CD4-positive, alpha-beta memory T cell (primary cell): Measurements from ENCODE around the gene DDX42. TPM values are rescaled to one million over a fixed set of nuclear protein-coding genes. Genes with fewer than 3 reads are reported as not detected.

ENCODE experiments used
- CTCF ChIA-PET: fragments of 350-600 bp; sonication (Branson Sonifier 250); formaldehyde crosslinking; loops from one replicate; lab custom pipeline; 2021; ENCODE audit warnings: inconsistent platforms; ENCODE audit not compliant: partially characterized antibody; lab: Charles Lee
- POLR2A ChIA-PET: fragments of 350-600 bp; sonication (Branson Sonifier 250); formaldehyde crosslinking; loops from one replicate; lab custom pipeline; 2021; ENCODE audit not compliant: partially characterized antibody; lab: Charles Lee
- DNase-seq, 5 donors: peaks; one replicate each; pipeline versions ENCODE4 v3.0.0 to v3.0.0-alpha.2; 2020 to 2022; ENCODE audit warnings: mixed read lengths in 1 of 5
- H3K27ac ChIP-seq: one replicate; pipeline ENCODE4 v1.7.0; 2013; ENCODE audit warnings: low read depth, low read length
- H3K27me3 ChIP-seq: 2 replicates; pipeline ENCODE4 v1.7.0; 2013; ENCODE audit warnings: mild to moderate bottlenecking, low read length, moderate library complexity; ENCODE audit not compliant: insufficient read depth
- H3K36me3 ChIP-seq: 2 replicates; pipeline ENCODE4 v1.7.0; 2013; ENCODE audit warnings: mild to moderate bottlenecking, low read length, moderate library complexity; ENCODE audit not compliant: insufficient read depth
- H3K4me1 ChIP-seq: 2 replicates; pipeline ENCODE4 v1.7.0; 2013; ENCODE audit warnings: mild to moderate bottlenecking, low read length, moderate library complexity; ENCODE audit not compliant: insufficient read depth
- H3K4me3 ChIP-seq, 2 donors: one replicate each; pipeline ENCODE4 v1.7.0; 2013; ENCODE audit warnings: low read length in 2 of 2, mild to moderate bottlenecking in 1 of 2
- H3K9me3 ChIP-seq, 2 donors: one replicate each; pipeline ENCODE4 v1.7.0; 2013; ENCODE audit warnings: low read length in 2 of 2, control low read depth in 1 of 2; ENCODE audit not compliant: control insufficient read depth in 1 of 2
- H3K27ac Mint-ChIP-seq, 7 donors: one replicate each; pipeline ENCODE4 v1.8.0; 2020 to 2021; ENCODE audit warnings: mixed read lengths in 7 of 7, mild to moderate bottlenecking in 6 of 7, inconsistent platforms in 3 of 7, moderate library complexity in 3 of 7
- H3K27me3 Mint-ChIP-seq, 2 donors: one replicate each; pipeline ENCODE4 v1.8.0; 2020 to 2021; ENCODE audit warnings: mixed read lengths in 2 of 2
- H3K36me3 Mint-ChIP-seq, 2 donors: one replicate each; pipeline ENCODE4 v1.8.0; 2020 to 2021; ENCODE audit warnings: mixed read lengths in 2 of 2, inconsistent platforms in 1 of 2, mild to moderate bottlenecking in 1 of 2
- H3K4me1 Mint-ChIP-seq, 4 donors: one replicate each; pipeline ENCODE4 v1.8.0; 2020 to 2021; ENCODE audit warnings: mixed read lengths in 4 of 4, mild to moderate bottlenecking in 1 of 4
- H3K4me3 Mint-ChIP-seq, 8 donors: one replicate each; pipeline ENCODE4 v1.8.0; 2020 to 2021; ENCODE audit warnings: mixed read lengths in 8 of 8, mild to moderate bottlenecking in 7 of 8, moderate library complexity in 6 of 8, inconsistent platforms in 3 of 8
- H3K9me3 Mint-ChIP-seq, 8 donors: one replicate each; pipeline ENCODE4 v1.8.0; 2020 to 2021; ENCODE audit warnings: mixed read lengths in 8 of 8, mild to moderate bottlenecking in 5 of 8, inconsistent platforms in 3 of 8, moderate library complexity in 1 of 8
- intact Hi-C: fragments of 100-400 bp; cut with micrococcal nuclease; formaldehyde crosslinking; loops from one replicate; pipeline ENCODE4 v1.15.1; 2023
- polyA plus RNA-seq, 2 donors: library from polyadenylated mRNA; unstranded; fragments of 300-500 nt; fragmentation: Illumina TruSeq; gene quantifications; one replicate each; pipeline ENCODE4 v1.2.3, GENCODE V29; 2021
- total RNA-seq, 2 experiments: library from RNA; stranded (reverse); gene quantifications; one replicate each; pipeline ENCODE4 v1.2.3, GENCODE V29; 2021

The DDX42 gene
- total and polyA plus RNA-seq, 4 experiments from 2014 or later: 6.9 to 183 (median 96.2) TPM

DNA sequence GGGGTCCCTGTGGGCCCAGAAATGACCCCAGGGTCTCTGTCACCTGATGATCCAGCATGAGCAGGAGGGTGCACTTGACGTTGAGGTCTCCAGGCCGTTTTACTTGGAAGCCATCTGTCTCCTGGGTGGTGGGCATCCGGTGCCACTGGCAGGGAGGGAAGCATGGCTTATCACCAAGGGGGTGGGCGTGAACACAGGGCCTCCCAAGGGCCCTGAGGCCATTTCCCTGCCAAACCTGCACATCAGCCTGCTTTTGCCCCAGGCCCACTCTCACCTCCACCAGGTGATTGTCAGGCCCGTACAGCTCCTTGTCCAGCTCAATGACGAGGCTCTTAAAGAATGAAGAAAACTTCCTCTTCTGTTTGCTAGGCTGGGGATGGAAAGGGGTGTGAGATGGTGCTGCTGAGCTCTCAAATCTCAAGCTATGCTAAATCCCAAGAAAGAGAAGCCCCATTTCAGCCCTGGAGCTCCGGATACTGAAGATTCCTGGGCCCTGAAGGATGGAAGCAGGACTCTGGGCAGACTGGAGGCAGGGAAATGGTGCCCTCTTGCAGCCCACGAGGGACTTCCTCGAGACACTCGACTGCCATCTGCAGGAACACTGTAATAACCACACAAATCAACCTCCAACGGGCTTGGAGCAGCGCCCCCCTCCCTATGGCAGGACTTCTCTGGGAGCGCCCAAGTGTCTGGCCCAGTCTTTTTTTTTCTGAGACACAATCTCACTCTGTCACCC, 60.6 kb downstream of the DDX42 start:
- CTCF ChIA-PET: interaction anchor here (0.7 to 3.0 kb wide), 14 partner anchors 8 to 409 kb away, joined by 3 to 12 read pairs (median 4); no protein-coding TSS in a partner anchor
- Histone ChIP-seq H3K27ac (no peak overlapping the region), H3K4me3 (no peak overlapping the region), H3K27me3 (no peaks in the 10 kb centered on the region), H3K4me1 (peaks cover 69% of the 10 kb centered on the region), H3K9me3 (no peaks in the 10 kb centered on the region), H3K36me3 (peaks cover 71% of the 10 kb centered on the region)
- intact Hi-C loops: loop anchor here (1.0 kb wide), 1 partner anchor 136 kb away; no protein-coding TSS in a partner anchor
- H3K4me3 Mint-ChIP-seq: peak overlapping the region in 1 of 8 donors; percentile 23
- H3K27ac Mint-ChIP-seq: peak overlapping the region; percentile 75 to 89 (median 83)
- DNase-seq: peak; percentile 51 to 82 (median 62)
- H3K36me3 Mint-ChIP-seq: peaks cover 39 to 74% of the 10 kb centered on the region in 2 donors
- H3K9me3 Mint-ChIP-seq: no peaks in the 10 kb centered on the region
- H3K4me1 Mint-ChIP-seq: peaks cover 34 to 71% (median 49%) of the 10 kb centered on the region in 4 donors
- no peaks in the 10 kb centered on the region for H3K27me3 Mint-ChIP-seq
- POLR2A ChIA-PET: interaction anchor here (1.2 to 12.7 kb wide), 7 partner anchors 7 to 138 kb away, joined by 3 to 129 read pairs (median 6); partner anchors contain the start of genes DDX42, LIMD2 and SMARCD2

GRCh38 chr17:63835167-63835720, 61.3 kb downstream of the DDX42 start:
- no peak overlapping the region for H3K4me3 ChIP-seq
- no peaks in the 10 kb centered on the region for H3K9me3 ChIP-seq
- Mint-ChIP-seq H3K4me3 (no peak overlapping the region), H3K4me1 (peaks cover 29 to 66% (median 44%) of the 10 kb centered on the region in 4 donors), H3K27ac (peak overlapping the region in 6 of 7 donors; percentile 70 to 89 (median 82)), H3K9me3 (no peaks in the 10 kb centered on the region), H3K27me3 (no peaks in the 10 kb centered on the region), H3K36me3 (peaks cover 33 to 67% of the 10 kb centered on the region in 2 donors)
- no peak overlapping the region for H3K27ac ChIP-seq
- intact Hi-C loops: loop anchor here (1.0 kb wide), 1 partner anchor 137 kb away; no protein-coding TSS in a partner anchor
- ChIA-PET POLR2A (interaction anchor here (0.7 to 12.7 kb wide), 7 partner anchors 9 to 185 kb away, joined by 3 to 129 read pairs (median 5); partner anchors contain the start of genes DDX42, LIMD2 and SMARCD2), CTCF (interaction anchor here (0.7 to 3.0 kb wide), 11 partner anchors 8 to 409 kb away, joined by 3 to 12 read pairs (median 4); no protein-coding TSS in a partner anchor)
- H3K36me3 ChIP-seq: peaks cover 64% of the 10 kb centered on the region
- H3K4me1 ChIP-seq: peaks cover 69% of the 10 kb centered on the region
- no peak for DNase-seq
- H3K27me3 ChIP-seq: no peaks in the 10 kb centered on the region

DNA sequence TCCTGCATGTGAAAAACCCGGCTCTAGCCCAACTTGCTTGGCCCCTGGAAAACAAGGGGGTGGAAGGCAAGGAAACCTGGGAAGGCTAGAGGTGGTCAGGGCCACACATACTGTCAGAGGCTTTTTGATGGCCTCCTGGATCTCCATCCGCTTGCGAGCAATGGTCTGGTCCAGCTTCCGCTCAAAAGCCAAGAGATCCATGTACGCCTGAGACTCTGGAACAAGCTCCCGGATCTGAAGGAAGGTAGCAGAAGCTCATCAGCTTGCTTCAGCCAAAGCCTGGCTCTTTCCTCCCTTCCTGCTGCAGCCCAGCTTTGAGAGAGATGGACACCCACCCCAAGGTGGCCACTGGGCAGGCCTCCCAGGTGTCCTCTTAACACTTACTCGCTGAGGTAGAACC, 62.8 kb downstream of the DDX42 start:
- intact Hi-C loops: no loop called here
- DNase-seq: no peak
- no peaks in the 10 kb centered on the region for H3K27me3 ChIP-seq
- no peak overlapping the region for H3K4me3 ChIP-seq
- H3K4me1 Mint-ChIP-seq: peaks cover 29 to 66% (median 42%) of the 10 kb centered on the region in 4 donors
- H3K36me3 ChIP-seq: peaks cover 48% of the 10 kb centered on the region
- H3K27ac Mint-ChIP-seq: peak overlapping the region in 3 of 7 donors; percentile 46 to 71 (median 55)
- H3K27ac ChIP-seq: no peak overlapping the region
- no peaks in the 10 kb centered on the region for H3K9me3 ChIP-seq
- H3K27me3 Mint-ChIP-seq: no peaks in the 10 kb centered on the region
- CTCF ChIA-PET: interaction anchor here (1.1 to 1.5 kb wide), 2 partner anchors 9 to 138 kb away, joined by 3 read pairs; no protein-coding TSS in a partner anchor
- no peaks in the 10 kb centered on the region for H3K9me3 Mint-ChIP-seq
- H3K36me3 Mint-ChIP-seq: peaks cover 20 to 55% of the 10 kb centered on the region in 2 donors
- H3K4me1 ChIP-seq: peaks cover 69% of the 10 kb centered on the region
- POLR2A ChIA-PET: interaction anchor here (1.1 to 5.6 kb wide), 4 partner anchors 8 to 141 kb away, joined by 3 to 93 read pairs (median 4); partner anchors contain the start of genes DDX42, FTSJ3 and PSMC5
- no peak overlapping the region for H3K4me3 Mint-ChIP-seq

DNA sequence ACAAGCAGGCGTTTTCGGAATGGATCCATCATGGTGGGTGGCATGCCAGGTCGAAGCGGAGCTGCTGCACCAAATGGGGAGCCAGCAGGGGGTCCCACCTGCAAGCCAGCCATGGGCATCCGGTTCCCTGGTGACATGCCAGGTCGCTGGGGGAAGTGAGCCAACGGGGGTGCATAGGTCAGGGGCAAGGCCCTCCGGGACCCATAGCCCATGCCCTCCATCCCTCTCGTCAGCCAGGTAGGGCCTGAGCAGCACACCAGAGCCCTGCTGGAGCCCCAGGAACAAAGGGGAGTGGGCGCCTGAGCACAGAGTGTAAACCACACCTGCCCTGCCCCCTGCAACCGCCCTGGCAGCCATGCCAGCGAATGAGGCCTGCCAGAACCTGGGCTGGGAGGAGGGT, 63.5 kb downstream of the DDX42 start:
- H3K4me1 ChIP-seq: peaks cover 62% of the 10 kb centered on the region

DNA sequence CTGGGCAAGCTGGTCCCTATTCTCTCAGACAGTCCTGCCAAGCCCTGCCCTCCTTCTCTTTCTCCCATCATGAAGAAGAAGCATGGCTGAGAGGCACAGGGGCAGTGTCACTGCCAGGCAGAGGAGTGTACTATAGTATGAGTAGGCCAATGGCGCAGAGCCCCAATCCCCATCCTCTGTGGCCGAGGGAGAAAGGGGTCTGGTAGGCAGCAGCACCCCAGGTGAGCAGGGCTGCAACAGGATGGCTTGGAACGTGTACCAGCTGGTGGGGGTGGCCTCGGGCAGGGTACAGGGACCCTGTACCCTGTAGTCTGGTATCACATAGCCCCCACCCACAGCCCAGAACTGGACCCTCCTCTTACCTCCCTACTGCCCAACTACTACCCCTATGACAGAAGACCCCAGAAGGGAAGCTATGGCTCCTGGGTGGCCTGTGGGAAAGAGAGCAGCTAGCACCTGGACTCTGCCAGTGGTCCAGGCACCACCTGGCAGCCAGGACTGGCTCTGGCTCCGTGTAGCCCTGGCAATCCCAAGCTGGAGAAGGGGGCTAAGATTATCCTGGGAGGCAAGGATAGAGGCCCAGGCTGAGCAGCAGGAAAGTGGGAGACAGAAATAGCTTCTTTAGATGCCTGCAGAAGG, 64.1 kb downstream of the DDX42 start:
- H3K36me3 ChIP-seq: peaks cover 36% of the 10 kb centered on the region
- Mint-ChIP-seq H3K4me3 (peak overlapping the region in 3 of 8 donors; percentile 43 to 94 (median 61)), H3K36me3 (peaks cover 13 to 48% of the 10 kb centered on the region in 2 donors), H3K27me3 (no peaks in the 10 kb centered on the region), H3K4me1 (peaks cover 25 to 59% (median 40%) of the 10 kb centered on the region in 4 donors), H3K9me3 (no peaks in the 10 kb centered on the region), H3K27ac (peak overlapping the region in 4 of 7 donors; percentile 29 to 67 (median 42))
- no peaks in the 10 kb centered on the region for H3K9me3 ChIP-seq
- H3K27ac ChIP-seq: peak overlapping the region; percentile 24
- H3K4me3 ChIP-seq: no peak overlapping the region
- CTCF ChIA-PET: interaction anchor here (1.1 to 4.8 kb wide), 5 partner anchors 7 to 83 kb away, joined by 3 to 21 read pairs (median 5); no protein-coding TSS in a partner anchor
- no peak for DNase-seq
- H3K4me1 ChIP-seq: peaks cover 60% of the 10 kb centered on the region
- POLR2A ChIA-PET: interaction anchor here (0.8 to 8.8 kb wide), 9 partner anchors 9 to 307 kb away, joined by 3 to 93 read pairs (median 4); partner anchors contain the start of genes CCDC47, DDX42, FTSJ3 and PSMC5
- intact Hi-C loops: no loop called here
- H3K27me3 ChIP-seq: no peaks in the 10 kb centered on the region

More for the DNA sequence above, 63.5 kb downstream of the DDX42 start:
- intact Hi-C loops: no loop called here
- H3K27me3 ChIP-seq: no peaks in the 10 kb centered on the region
- H3K4me3 ChIP-seq: no peak overlapping the region
- H3K27ac ChIP-seq: no peak overlapping the region
- H3K36me3 ChIP-seq: peaks cover 42% of the 10 kb centered on the region
- CTCF ChIA-PET: interaction anchor here (1.1 to 4.8 kb wide), 3 partner anchors 7 to 139 kb away, joined by 3 to 21 read pairs (median 3); no protein-coding TSS in a partner anchor
- no peaks in the 10 kb centered on the region for H3K9me3 ChIP-seq
- Mint-ChIP-seq H3K27ac (peak overlapping the region in 2 of 7 donors; percentile 55 to 71), H3K4me3 (no peak overlapping the region), H3K4me1 (peaks cover 25 to 60% (median 38%) of the 10 kb centered on the region in 4 donors), H3K36me3 (peaks cover 13 to 51% of the 10 kb centered on the region in 2 donors), H3K27me3 (no peaks in the 10 kb centered on the region), H3K9me3 (no peaks in the 10 kb centered on the region)
- POLR2A ChIA-PET: interaction anchor here (1.5 to 8.8 kb wide), 4 partner anchors 9 to 142 kb away, joined by 3 to 93 read pairs (median 35); partner anchors contain the start of genes CCDC47, DDX42, FTSJ3 and PSMC5
- no peak for DNase-seq

GRCh38 chr17:63838631-63839171, 64.7 kb downstream of the DDX42 start:
- POLR2A ChIA-PET: interaction anchor here (0.8 to 8.8 kb wide), 9 partner anchors 10 to 307 kb away, joined by 3 to 93 read pairs (median 5); partner anchors contain the start of genes CCDC47, DDX42, FTSJ3 and PSMC5
- Mint-ChIP-seq H3K4me1 (peaks cover 25 to 61% (median 43%) of the 10 kb centered on the region in 4 donors), H3K27me3 (no peaks in the 10 kb centered on the region), H3K36me3 (peaks cover 11 to 45% of the 10 kb centered on the region in 2 donors), H3K9me3 (no peaks in the 10 kb centered on the region), H3K4me3 (peak overlapping the region; percentile 69 to 94 (median 74)), H3K27ac (peak overlapping the region; percentile 73 to 87 (median 85))
- Histone ChIP-seq H3K4me1 (peaks cover 64% of the 10 kb centered on the region), H3K27me3 (no peaks in the 10 kb centered on the region), H3K4me3 (peak overlapping the region in 1 of 2 donors; percentile 13), H3K27ac (peak overlapping the region; percentile 24), H3K9me3 (no peaks in the 10 kb centered on the region), H3K36me3 (peaks cover 30% of the 10 kb centered on the region)
- intact Hi-C loops: no loop called here
- DNase-seq: no peak
- CTCF ChIA-PET: interaction anchor here (1.1 to 4.8 kb wide), 5 partner anchors 8 to 83 kb away, joined by 3 to 21 read pairs (median 5); no protein-coding TSS in a partner anchor
